OCI-LY1 (cell line): Measurements from ENCODE around the gene ADAM17.

Experiments
- EZH2 ChIP-seq: fragments of 200-600 bp; sonication (generic), shearing (Covaris generic); IDR thresholded peaks from 2 replicates; pipeline ENCODE4 v1.8.0; 2017; ENCODE audit warnings: borderline replicate concordance, mixed run types, mild to moderate bottlenecking, antibody characterized with exemption, low read length, moderate library complexity, mixed read lengths
- TF ChIP-seq, protein P1 (sequence below): fragments of 200-600 bp; sonication (generic), shearing (Covaris generic); IDR thresholded peaks from 2 replicates; pipeline ENCODE4 v1.5.1; 2017; ENCODE audit warnings: mild to moderate bottlenecking, antibody characterized with exemption, low read length, moderate library complexity, mixed read lengths

DNA sequence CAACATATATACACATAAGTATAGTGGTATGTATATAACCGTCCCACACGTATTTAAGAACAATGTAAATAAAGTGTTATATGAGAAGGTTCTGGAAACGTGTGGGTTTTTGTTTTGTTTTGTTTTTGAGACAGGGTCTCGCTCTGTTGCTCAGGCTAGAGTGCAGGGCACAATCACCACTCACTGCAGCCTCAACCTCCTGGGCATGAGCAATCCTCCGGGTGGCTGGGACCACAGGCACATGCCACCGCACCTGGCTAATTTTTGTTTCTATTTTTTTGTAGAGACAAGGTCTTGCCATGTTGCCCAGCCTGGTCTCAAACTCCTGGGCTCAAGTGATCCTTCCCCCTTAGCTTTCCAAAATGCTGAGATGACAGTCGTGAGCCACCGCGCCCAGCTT is 6.2 kb downstream of the ADAM17 start:
- TF ChIP-seq, protein P1, sequence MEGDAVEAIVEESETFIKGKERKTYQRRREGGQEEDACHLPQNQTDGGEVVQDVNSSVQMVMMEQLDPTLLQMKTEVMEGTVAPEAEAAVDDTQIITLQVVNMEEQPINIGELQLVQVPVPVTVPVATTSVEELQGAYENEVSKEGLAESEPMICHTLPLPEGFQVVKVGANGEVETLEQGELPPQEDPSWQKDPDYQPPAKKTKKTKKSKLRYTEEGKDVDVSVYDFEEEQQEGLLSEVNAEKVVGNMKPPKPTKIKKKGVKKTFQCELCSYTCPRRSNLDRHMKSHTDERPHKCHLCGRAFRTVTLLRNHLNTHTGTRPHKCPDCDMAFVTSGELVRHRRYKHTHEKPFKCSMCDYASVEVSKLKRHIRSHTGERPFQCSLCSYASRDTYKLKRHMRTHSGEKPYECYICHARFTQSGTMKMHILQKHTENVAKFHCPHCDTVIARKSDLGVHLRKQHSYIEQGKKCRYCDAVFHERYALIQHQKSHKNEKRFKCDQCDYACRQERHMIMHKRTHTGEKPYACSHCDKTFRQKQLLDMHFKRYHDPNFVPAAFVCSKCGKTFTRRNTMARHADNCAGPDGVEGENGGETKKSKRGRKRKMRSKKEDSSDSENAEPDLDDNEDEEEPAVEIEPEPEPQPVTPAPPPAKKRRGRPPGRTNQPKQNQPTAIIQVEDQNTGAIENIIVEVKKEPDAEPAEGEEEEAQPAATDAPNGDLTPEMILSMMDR: no peak
- TF ChIP-seq EZH2: no peak
